Panc1 (cell line): ENCODE data around the gene FGGY. TPM values are rescaled to one million over a fixed set of nuclear protein-coding genes. Genes with fewer than 3 reads are reported as not detected.
A peak's percentile ranks its signal among the peaks of the same experiment; 100 is the strongest.

Source experiments
- ATAC-seq: fragments of 200-7000 bp; cut with Tn5 transposase; 2 replicates; pipeline ENCODE4 v1.9.1; 2020; ENCODE audit warnings: mild to moderate bottlenecking, moderate library complexity
- BruUV-seq: library from RNA; stranded (reverse); fragments of 400-500 nt; replicated peaks from 2 replicates; lab custom pipeline; 2021; lab: Mats Ljungman, UMichigan
- CTCF ChIA-PET: fragments of 300-600 bp; sonication (Branson Sonifier 250); formaldehyde crosslinking; loops from one replicate; lab custom pipeline; 2022; ENCODE audit warnings: antibody characterized with exemption; lab: Charles Lee
- POLR2A ChIA-PET: fragments of 300-600 bp; sonication (Branson Sonifier 250); formaldehyde crosslinking; loops from one replicate; lab custom pipeline; 2022; ENCODE audit warnings: antibody characterized with exemption; lab: Charles Lee
- DNase-seq: peaks from one replicate; pipeline ENCODE4 v3.0.0-alpha.2; 2010; ENCODE audit warnings: low read depth, low spot score
- H3K27ac ChIP-seq: 2 replicates; pipeline ENCODE4 v1.5.1; 2011; ENCODE audit warnings: mild to moderate bottlenecking, low read length, inconsistent platforms
- H3K27me3 ChIP-seq: fragments of 200-500 bp; sonication (Bioruptor generic); 2 replicates; pipeline ENCODE4 v1.6.0; 2014; ENCODE audit warnings: low read length, inconsistent platforms; ENCODE audit not compliant: control insufficient read depth, insufficient read depth
- H3K36me3 ChIP-seq: fragments of 200-500 bp; sonication (Bioruptor generic); 2 replicates; pipeline ENCODE4 v1.5.1; 2014; ENCODE audit warnings: inconsistent platforms, mild to moderate bottlenecking, low read length, moderate library complexity; ENCODE audit not compliant: control insufficient read depth, insufficient read depth
- H3K4me1 ChIP-seq: 2 replicates; pipeline ENCODE4 v1.5.1; 2011; ENCODE audit warnings: inconsistent platforms, mild to moderate bottlenecking, low read length, moderate library complexity; ENCODE audit not compliant: control insufficient read depth, insufficient read depth
- H3K4me3 ChIP-seq, 2 experiments: 2 replicates each; pipeline ENCODE4 v1.5.1; 2011 to 2012; ENCODE audit warnings: low read depth in 2 of 2, low read length in 2 of 2, mild to moderate bottlenecking in 2 of 2, inconsistent platforms in 1 of 2, moderate library complexity in 1 of 2
- H3K9me3 ChIP-seq: fragments of 200-500 bp; sonication (Bioruptor generic); 2 replicates; pipeline ENCODE4 v1.5.1; 2014; ENCODE audit warnings: low read depth, mild to moderate bottlenecking, inconsistent platforms, low read length, moderate library complexity; ENCODE audit not compliant: control insufficient read depth, insufficient read depth
- CTCF ChIP-seq: fragments of 450-650 bp; IDR thresholded peaks from 2 replicates; pipeline ENCODE4 v1.5.1; 2017; ENCODE audit warnings: mild to moderate bottlenecking
- POLR2AphosphoS5 ChIP-seq: IDR thresholded peaks from 2 replicates; pipeline ENCODE4 v1.6.1; 2012; ENCODE audit warnings: mild to moderate bottlenecking, low read depth, low read length, moderate library complexity
- REST ChIP-seq, 2 experiments: IDR thresholded peaks; 2 replicates each; pipeline ENCODE4 v1.6.1; 2011 to 2012; ENCODE audit warnings: low read depth in 2 of 2, control low read depth in 1 of 2, low read length in 1 of 2, mild to moderate bottlenecking in 1 of 2, moderate library complexity in 1 of 2; ENCODE audit not compliant: insufficient read depth in 1 of 2
- SIN3A ChIP-seq: IDR thresholded peaks from 2 replicates; pipeline ENCODE4 v1.6.1; 2012; ENCODE audit warnings: low read depth, mild to moderate bottlenecking, low read length, moderate library complexity, borderline replicate concordance; ENCODE audit not compliant: insufficient read depth
- TCF7L2 ChIP-seq: IDR thresholded peaks from 2 replicates; pipeline ENCODE4 v1.6.1; 2011; ENCODE audit warnings: mild to moderate bottlenecking, low read depth, low read length, inconsistent platforms
- in situ Hi-C: cut with HindIII; loops from 2 replicates; pipeline ENCODE4 v1.10.0; 2016; ENCODE audit warnings: low sequenced_read_pairs, low pct_unique_long_range_greater_than_20kb
- intact Hi-C: fragments of 100-400 bp; cut with micrococcal nuclease; formaldehyde crosslinking; loops from one replicate; pipeline ENCODE4 v1.10.0; 2022; ENCODE audit not compliant: unreplicated experiment
- total RNA-seq: library from RNA; stranded (reverse); gene quantifications from one replicate; pipeline ENCODE4 v1.2.1, GENCODE V29; 2021; ENCODE audit not compliant: unreplicated experiment

Gene FGGY
- total RNA-seq, 1 experiment from 2014 or later: 15.5 TPM

- BruUV-seq: no TSS peak
- CTCF ChIA-PET: no interaction called here
- in situ Hi-C loops: no loop called here
Measured at GRCh38 chr1:59442492-59442891, 145.6 kb downstream of the FGGY start.

GRCh38 chr1:59443310-59443709, 146.4 kb downstream of the FGGY start:
- no peaks in the 10 kb centered on the region for H3K36me3 ChIP-seq
- H3K4me1 ChIP-seq: no peaks in the 10 kb centered on the region
- ChIA-PET CTCF (interaction anchor here (0.6 kb wide), 1 partner anchor 49 kb away, joined by 3 read pairs; no protein-coding TSS in a partner anchor), POLR2A (no interaction called here)
- in situ Hi-C loops: no loop called here
- ATAC-seq (no peak), DNase-seq (no peak)
- no peaks in the 10 kb centered on the region for H3K27me3 ChIP-seq
- no TSS peak for BruUV-seq
- 0 out of 2 replicates have a peak, but pooled peaks have one; percentile 24 for TF ChIP-seq TCF7L2
- TF ChIP-seq CTCF: no peak
- intact Hi-C loops: no loop called here
- no peaks in the 10 kb centered on the region for H3K9me3 ChIP-seq
- no peak overlapping the region for H3K4me3 ChIP-seq
- no peak overlapping the region for H3K27ac ChIP-seq

More at GRCh38 chr1:59442492-59442891, 145.6 kb downstream of the FGGY start:
- H3K27ac ChIP-seq: no peak overlapping the region
- no peaks in the 10 kb centered on the region for H3K4me1 ChIP-seq
- no peaks in the 10 kb centered on the region for H3K27me3 ChIP-seq
- DNase-seq (no peak), ATAC-seq (no peak)
- H3K9me3 ChIP-seq: no peaks in the 10 kb centered on the region
- POLR2A ChIA-PET: no interaction called here
- no peaks in the 10 kb centered on the region for H3K36me3 ChIP-seq
- intact Hi-C loops: no loop called here
- no peak for TF ChIP-seq REST (IDR thresholded peaks at IDR 0.05; ENCODE audit: insufficient read depth in 1 of 2, low read depth in 2 of 2, low read length in 1 of 2)
- no peak for TF ChIP-seq POLR2AphosphoS5
- TF ChIP-seq CTCF: no peak
- TF ChIP-seq SIN3A: no peak
- TF ChIP-seq TCF7L2: no peak
- H3K4me3 ChIP-seq: no peak overlapping the region
